ENCODE measurements around the gene PSMB10. TPM values are rescaled to one million over a fixed set of nuclear protein-coding genes. Genes with fewer than 3 reads are reported as not detected.

The PSMB10 gene
- polyA plus RNA-seq, 1 experiment, result 18.1 TPM

GRCh38 chr16:67969254-67970039 is 32.8 kb upstream of the PSMB10 start:
- no peak overlapping the region for H3K27ac ChIP-seq (ENCODE audit: low read depth, low read length)
- H3K9me3 ChIP-seq (ENCODE audit: control insufficient read depth, insufficient read depth, low read length), result no peaks in the 10 kb centered on the region; the same call in 1 of the 2 replicates
- POLR2A ChIA-PET, result interaction anchor here (1.8 kb wide), 1 partner anchor 10 kb away, joined by 9 read pairs; no protein-coding TSS in a partner anchor
- CTCF ChIA-PET, result interaction anchor here (0.7 kb wide), 1 partner anchor 24 kb away, joined by 3 read pairs; no protein-coding TSS in a partner anchor
- no peak for TF ChIP-seq CTCF (IDR thresholded peaks at IDR 0.05; ENCODE audit: low read depth, low read length)
- peak overlapping the region; percentile 89 for H3K4me3 ChIP-seq (ENCODE audit: low read depth, low read length)
- DNase-seq (ENCODE audit: low read depth, low spot score), result no peak
- H3K27me3 ChIP-seq (ENCODE audit: control insufficient read depth, insufficient read depth, low read length), result no peaks in the 10 kb centered on the region

GRCh38 chr16:67968400-67969253 is 32.0 kb upstream of the PSMB10 start, which contains the start of gene SLC12A4:
Gene SLC12A4, minus strand, starts transcription at chr16:67968637. Its CDS starts 84 bp downstream, at chr16:67968553.
- ChIA-PET POLR2A (interaction anchor here (1.8 kb wide), 1 partner anchor 9 kb away, joined by 9 read pairs; no protein-coding TSS in a partner anchor), CTCF (no interaction called here)
- TF ChIP-seq CTCF (IDR thresholded peaks at IDR 0.05; ENCODE audit: low read depth, low read length), result no peak

GRCh38 chr16:67967958-67968399 is 31.3 kb upstream of the PSMB10 start:
- Histone ChIP-seq H3K4me3 (ENCODE audit: low read depth, low read length) (peak overlapping the region; percentile 89), H3K27ac (ENCODE audit: low read depth, low read length) (peak overlapping the region; percentile 80), H3K27me3 (ENCODE audit: control insufficient read depth, insufficient read depth, low read length) (no peaks in the 10 kb centered on the region), H3K9me3 (ENCODE audit: control insufficient read depth, insufficient read depth, low read length) (no peaks in the 10 kb centered on the region; the same call in 1 of the 2 replicates)
- no peak for TF ChIP-seq CTCF (IDR thresholded peaks at IDR 0.05; ENCODE audit: low read depth, low read length)
- ChIA-PET CTCF (no interaction called here), POLR2A (interaction anchor here (1.8 kb wide), 1 partner anchor 8 kb away, joined by 9 read pairs; no protein-coding TSS in a partner anchor)
- DNase-seq (ENCODE audit: low read depth, low spot score), result no peak

More at GRCh38 chr16:67968400-67969253, 32.0 kb upstream of the PSMB10 start, which contains the start of gene SLC12A4:
- peak within 1 kb of the TSS; percentile 89 for H3K4me3 ChIP-seq (ENCODE audit: low read depth, low read length)
- H3K27ac ChIP-seq (ENCODE audit: low read depth, low read length), result peak within 1 kb of the TSS; percentile 80
- H3K9me3 ChIP-seq (ENCODE audit: control insufficient read depth, insufficient read depth, low read length), result no peaks in the 10 kb centered on the region; the same call in 1 of the 2 replicates
- DNase-seq (ENCODE audit: low read depth, low spot score), result no peak
- no peaks in the 10 kb centered on the region for H3K27me3 ChIP-seq (ENCODE audit: control insufficient read depth, insufficient read depth, low read length)

GRCh38 chr16:67967183-67967957 is 30.7 kb upstream of the PSMB10 start:
- POLR2A ChIA-PET, result interaction anchor here (1.8 kb wide), 1 partner anchor 8 kb away, joined by 9 read pairs; no protein-coding TSS in a partner anchor
- DNase-seq (ENCODE audit: low read depth, low spot score), result no peak

More at GRCh38 chr16:67967183-67967957, 30.7 kb upstream of the PSMB10 start:
- H3K4me3 ChIP-seq (ENCODE audit: low read depth, low read length), result peak overlapping the region; percentile 89
- no peaks in the 10 kb centered on the region; the same call in 1 of the 2 replicates for H3K9me3 ChIP-seq (ENCODE audit: control insufficient read depth, insufficient read depth, low read length)
- no peaks in the 10 kb centered on the region for H3K27me3 ChIP-seq (ENCODE audit: control insufficient read depth, insufficient read depth, low read length)
- CTCF ChIA-PET, result no interaction called here
- H3K27ac ChIP-seq (ENCODE audit: low read depth, low read length), result peak overlapping the region; percentile 80
- no peak for TF ChIP-seq CTCF (IDR thresholded peaks at IDR 0.05; ENCODE audit: low read depth, low read length)
